NCI-H526 (cell line): ENCODE data around the gene VTI1A.

ENCODE experiments used
- DNase-seq, 2 experiments: peaks; one replicate each; lab custom pipeline; 2025; lab: John Stamatoyannopoulos, UW

Gene VTI1A

GRCh38 chr10:112785089-112785488 is 338.1 kb downstream of the VTI1A start:
- no peak for DNase-seq

- DNase-seq: no peak
Observed at GRCh38 chr10:112789248-112789647, 342.2 kb downstream of the VTI1A start.

GRCh38 chr10:112790030-112790429 is 343.0 kb downstream of the VTI1A start:
- no peak for DNase-seq

- DNase-seq: no peak
Observed at GRCh38 chr10:112790921-112791320, 343.9 kb downstream of the VTI1A start.

GRCh38 chr10:112791447-112791846 is 344.4 kb downstream of the VTI1A start:
- DNase-seq: no peak

- no peak for DNase-seq
Observed at GRCh38 chr10:112792487-112793201, 345.6 kb downstream of the VTI1A start.

- no peak for DNase-seq
Observed at GRCh38 chr10:112793202-112793921, 346.3 kb downstream of the VTI1A start.

- no peak for DNase-seq
Observed at GRCh38 chr10:112794201-112794600, 347.2 kb downstream of the VTI1A start.

GRCh38 chr10:112795067-112795466 is 348.1 kb downstream of the VTI1A start:
- no peak for DNase-seq

GRCh38 chr10:112797197-112797596 is 350.2 kb downstream of the VTI1A start:
- no peak for DNase-seq

- no peak for DNase-seq
Observed at GRCh38 chr10:112797855-112798254, 350.8 kb downstream of the VTI1A start.

GRCh38 chr10:112799038-112799437 is 352.0 kb downstream of the VTI1A start:
- no peak for DNase-seq

GRCh38 chr10:112799726-112800510 is 352.9 kb downstream of the VTI1A start:
- no peak for DNase-seq

GRCh38 chr10:112801004-112801403 is 354.0 kb downstream of the VTI1A start:
- no peak for DNase-seq

- no peak for DNase-seq
Observed at GRCh38 chr10:112801748-112802147, 354.7 kb downstream of the VTI1A start.

- no peak for DNase-seq
Observed at GRCh38 chr10:112802411-112803022, 355.5 kb downstream of the VTI1A start.

- DNase-seq: no peak
Observed at GRCh38 chr10:112803961-112804401, 357.0 kb downstream of the VTI1A start.

- no peak for DNase-seq
Observed at GRCh38 chr10:112805254-112805590, 358.2 kb downstream of the VTI1A start.

- no peak for DNase-seq
Observed at GRCh38 chr10:112805701-112806100, 358.7 kb downstream of the VTI1A start.

- DNase-seq: no peak
Observed at GRCh38 chr10:112807013-112807412, 360.0 kb downstream of the VTI1A start.

GRCh38 chr10:112809736-112810135 is 362.7 kb downstream of the VTI1A start:
- DNase-seq: no peak

- no peak for DNase-seq
Observed at GRCh38 chr10:112810711-112811151, 363.7 kb downstream of the VTI1A start.
